Left lung (tissue), 10 donors: Measurements from ENCODE around the gene CLCN1. TPM values are rescaled to one million over a fixed set of nuclear protein-coding genes. Genes with fewer than 3 reads are reported as not detected.

Experiments used
- ATAC-seq: fragments of 200-7000 bp; cut with Tn5 transposase; one replicate; pipeline ENCODE4 v1.9.1; 2020; ENCODE audit warnings: moderate library complexity
- DNase-seq, 4 donors: peaks; one replicate each; pipeline ENCODE4 v3.0.0-alpha.2; 2013 to 2020
- H3K27ac ChIP-seq, 2 donors: fragments of 200-600 bp; sonication (generic) in 1 of 2; one replicate each; pipeline versions ENCODE4 v1.5.0 to v1.8.0; 2020 to 2021
- H3K27me3 ChIP-seq, 2 donors: fragments of 200-600 bp; sonication (generic) in 1 of 2; one replicate each; pipeline versions ENCODE4 v1.5.0 to v1.8.0; 2020 to 2021
- H3K36me3 ChIP-seq, 2 donors: fragments of 200-600 bp; sonication (generic) in 1 of 2; one replicate each; pipeline versions ENCODE4 v1.5.0 to v1.8.0; 2020 to 2021
- H3K4me1 ChIP-seq, 2 donors: fragments of 200-600 bp; one replicate each; pipeline ENCODE4 v1.8.0; 2021
- H3K4me3 ChIP-seq, 2 donors: fragments of 200-600 bp; sonication (generic) in 1 of 2; one replicate each; pipeline versions ENCODE4 v1.5.0 to v1.8.0; 2020 to 2021; ENCODE audit warnings: mild to moderate bottlenecking in 1 of 2
- H3K9me3 ChIP-seq, 2 donors: fragments of 200-600 bp; sonication (generic) in 1 of 2; one replicate each; pipeline versions ENCODE4 v1.5.0 to v1.8.0; 2020 to 2021
- CTCF ChIP-seq, 2 donors: fragments of 200-600 bp; sonication (generic) in 1 of 2; IDR thresholded peaks; one replicate each; pipeline versions ENCODE4 v1.5.0 to v1.8.0; 2021; ENCODE audit warnings: antibody characterized with exemption in 2 of 2
- intact Hi-C, 2 donors: fragments of 100-400 bp; cut with DNase I; formaldehyde crosslinking; loops; one replicate each; pipeline versions ENCODE4 v1.11.2 to v1.14.2; 2022
- polyA plus RNA-seq, 6 donors: library from polyadenylated mRNA; unstranded; fragments of 120-200 nt; gene quantifications; one replicate each; pipeline ENCODE4 v1.2.1, GENCODE V29; 2013; ENCODE audit not compliant: insufficient read length in 6 of 6
- total RNA-seq, 2 donors: library from RNA; stranded (reverse); fragmentation: NEBNext Ultra II Directional; extraction: Animal tissue kit (Norgen Biotek cat#: 25700); gene quantifications; one replicate each; pipeline ENCODE4 v1.2.1, GENCODE V29; 2021
- donor health status: DM: no; HTN: yes; CAD: no.
- donor health status: DM: no; HTN: no; CAD: no.

Gene CLCN1
- total and polyA plus RNA-seq, 8 donors: 0.08 to 0.09 (median 0.08) TPM; not detected in 5

GRCh38 chr7:143393267-143394041 is 77.5 kb downstream of the CLCN1 start:
- ATAC-seq (no peak), DNase-seq (peak in 3 of 4 donors; percentile 57 to 72 (median 67))
- Histone ChIP-seq H3K4me3 (no peak overlapping the region), H3K9me3 (no peaks in the 10 kb centered on the region), H3K36me3 (peaks cover 0 to 63% of the 10 kb centered on the region in 2 donors), H3K27ac (peak overlapping the region in 1 of 2 donors; percentile 55), H3K4me1 (peaks cover 21 to 72% of the 10 kb centered on the region in 2 donors), H3K27me3 (no peaks in the 10 kb centered on the region)
- no peak for TF ChIP-seq CTCF (IDR thresholded peaks at IDR 0.05)
- intact Hi-C loops: no loop called here

GRCh38 chr7:143394068-143394467 is 78.2 kb downstream of the CLCN1 start:
- H3K4me1 ChIP-seq: peaks cover 21 to 66% of the 10 kb centered on the region in 2 donors
- TF ChIP-seq CTCF (IDR thresholded peaks at IDR 0.05): no peak
- no peaks in the 10 kb centered on the region for H3K9me3 ChIP-seq

GRCh38 chr7:143394777-143395176 is 78.9 kb downstream of the CLCN1 start:
- Histone ChIP-seq H3K36me3 (peaks cover 0 to 57% of the 10 kb centered on the region in 2 donors), H3K27me3 (no peaks in the 10 kb centered on the region), H3K4me1 (peaks cover 21 to 59% of the 10 kb centered on the region in 2 donors), H3K27ac (peak overlapping the region in 1 of 2 donors; percentile 46), H3K4me3 (no peak overlapping the region), H3K9me3 (no peaks in the 10 kb centered on the region)
- TF ChIP-seq CTCF (IDR thresholded peaks at IDR 0.05): no peak
- intact Hi-C loops: no loop called here
- no peak for ATAC-seq
- DNase-seq: no peak

More at GRCh38 chr7:143394068-143394467, 78.2 kb downstream of the CLCN1 start:
- no peak for ATAC-seq
- Histone ChIP-seq H3K36me3 (peaks cover 0 to 57% of the 10 kb centered on the region in 2 donors), H3K27me3 (no peaks in the 10 kb centered on the region), H3K4me3 (no peak overlapping the region), H3K27ac (no peak overlapping the region)
- intact Hi-C loops: no loop called here
- DNase-seq: no peak

DNA sequence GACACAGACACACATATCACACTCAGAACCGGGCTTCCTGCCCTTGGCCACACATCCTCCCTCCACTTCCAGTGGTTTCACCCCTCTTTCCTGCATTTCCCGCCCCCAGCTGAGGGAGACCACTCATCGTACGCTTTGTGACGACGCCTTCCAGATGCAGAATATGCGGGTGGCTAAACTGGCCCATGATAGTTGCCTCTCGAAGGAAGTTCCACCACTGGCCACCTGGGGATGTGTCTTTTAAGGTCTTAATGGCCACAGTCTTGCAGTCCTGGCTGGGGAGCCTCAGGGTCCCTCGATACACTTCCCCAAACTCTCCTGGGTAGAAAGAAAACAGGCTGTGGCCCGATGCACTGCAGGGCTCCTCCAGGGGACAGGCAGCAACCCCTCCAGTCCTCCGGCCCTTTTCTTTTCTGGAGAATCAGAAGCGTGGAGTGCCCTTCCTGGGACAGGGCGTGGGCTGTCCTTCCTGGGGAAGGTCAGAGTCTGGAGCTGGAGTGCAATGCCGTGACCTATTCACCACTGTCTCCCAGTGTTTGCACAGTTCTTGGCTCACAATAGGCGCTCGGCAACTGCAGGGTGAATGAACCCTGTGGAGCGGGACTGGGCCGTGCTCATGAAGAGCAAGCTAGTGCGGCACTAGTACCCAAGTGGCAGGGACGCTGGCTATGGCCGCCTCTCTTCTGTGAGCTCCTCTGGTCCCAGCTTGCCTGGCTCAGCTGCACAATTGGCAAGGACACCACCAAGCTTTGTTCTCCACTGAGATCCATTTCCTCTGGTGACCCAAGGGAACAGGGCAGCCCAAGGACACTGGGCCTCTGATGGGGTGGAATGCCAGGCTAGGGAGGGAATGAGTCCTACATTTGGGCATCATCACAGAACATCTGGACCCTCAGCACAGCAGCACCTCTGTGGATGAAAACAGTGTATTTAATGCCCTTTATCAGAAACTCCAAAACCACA is 79.6 kb downstream of the CLCN1 start:
- intact Hi-C loops: no loop called here
- H3K27ac ChIP-seq: peak overlapping the region; percentile 19 to 46
- ATAC-seq: peak; percentile 35

More for the DNA sequence above, 79.6 kb downstream of the CLCN1 start:
- Histone ChIP-seq H3K4me3 (no peak overlapping the region), H3K27me3 (no peaks in the 10 kb centered on the region), H3K36me3 (peaks cover 0 to 50% of the 10 kb centered on the region in 2 donors), H3K4me1 (peaks cover 21 to 52% of the 10 kb centered on the region in 2 donors), H3K9me3 (no peaks in the 10 kb centered on the region)
- peak; percentile 19 to 20 for TF ChIP-seq CTCF (IDR thresholded peaks at IDR 0.05)
- peak in 1 of 4 donors; percentile 72 for DNase-seq
